GM10248 (cell line): ENCODE data around the gene RINT1.

Experiments used
- CTCF ChIA-PET: fragments of 300-600 bp; sonication (Branson Sonifier 250); formaldehyde crosslinking; extraction: SDS; loops from one replicate; lab custom pipeline; 2021; ENCODE audit warnings: antibody characterized with exemption; lab: Yijun Ruan, JAX
- POLR2A ChIA-PET: fragments of 350-650 bp; sonication (Branson Sonifier 250); formaldehyde crosslinking; extraction: SDS; loops from one replicate; lab custom pipeline; 2020; ENCODE audit warnings: antibody characterized with exemption; lab: Yijun Ruan, JAX
- DNase-seq: peaks from one replicate; pipeline ENCODE4 v3.0.0; 2012; ENCODE audit errors: extremely low spot score
- CTCF ChIP-seq: IDR thresholded peaks from 2 replicates; pipeline ENCODE4 v1.5.1; 2012; ENCODE audit warnings: mild to moderate bottlenecking, low read depth; ENCODE audit errors: extremely low read depth, missing control alignments, control extremely low read depth

Gene RINT1

GRCh38 chr7:105571891-105572290 is 39.9 kb downstream of the RINT1 start:
- no peak for TF ChIP-seq CTCF
- POLR2A ChIA-PET: no interaction called here
- CTCF ChIA-PET: interaction anchor here (1.6 kb wide), 1 partner anchor 40 kb away, joined by 4 read pairs; the partner anchor contains the start of gene RINT1
- no peak for DNase-seq

GRCh38 chr7:105577251-105577650 is 45.2 kb downstream of the RINT1 start:
- ChIA-PET POLR2A (no interaction called here), CTCF (interaction anchor here (0.6 kb wide), 1 partner anchor 754 kb away, joined by 3 read pairs; no protein-coding TSS in a partner anchor)
- no peak for TF ChIP-seq CTCF
- no peak for DNase-seq

DNA sequence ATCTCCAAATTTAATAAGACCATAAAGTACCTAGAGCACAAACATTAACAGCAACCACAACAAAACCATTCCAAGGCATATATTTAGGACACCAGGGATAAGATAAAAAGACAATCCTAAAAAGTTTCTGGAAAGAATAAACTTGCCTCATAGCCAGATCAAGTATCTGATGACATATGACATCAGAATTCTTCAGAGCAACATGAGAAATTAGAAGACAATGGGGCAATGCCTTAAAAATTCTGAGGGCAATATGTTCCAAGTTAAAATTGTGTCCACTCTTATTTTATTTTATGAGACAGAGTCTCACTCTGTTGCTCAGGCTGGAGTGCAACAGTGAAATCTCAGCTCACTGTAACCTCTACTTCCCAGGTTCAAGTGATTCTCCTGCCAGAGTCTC is 46.5 kb downstream of the RINT1 start:
- ChIA-PET POLR2A (no interaction called here), CTCF (interaction anchor here (1.9 kb wide), 2 partner anchors 10 to 13 kb away, joined by 6 to 7 read pairs; no protein-coding TSS in a partner anchor)
- TF ChIP-seq CTCF: no peak
- DNase-seq: no peak

DNA sequence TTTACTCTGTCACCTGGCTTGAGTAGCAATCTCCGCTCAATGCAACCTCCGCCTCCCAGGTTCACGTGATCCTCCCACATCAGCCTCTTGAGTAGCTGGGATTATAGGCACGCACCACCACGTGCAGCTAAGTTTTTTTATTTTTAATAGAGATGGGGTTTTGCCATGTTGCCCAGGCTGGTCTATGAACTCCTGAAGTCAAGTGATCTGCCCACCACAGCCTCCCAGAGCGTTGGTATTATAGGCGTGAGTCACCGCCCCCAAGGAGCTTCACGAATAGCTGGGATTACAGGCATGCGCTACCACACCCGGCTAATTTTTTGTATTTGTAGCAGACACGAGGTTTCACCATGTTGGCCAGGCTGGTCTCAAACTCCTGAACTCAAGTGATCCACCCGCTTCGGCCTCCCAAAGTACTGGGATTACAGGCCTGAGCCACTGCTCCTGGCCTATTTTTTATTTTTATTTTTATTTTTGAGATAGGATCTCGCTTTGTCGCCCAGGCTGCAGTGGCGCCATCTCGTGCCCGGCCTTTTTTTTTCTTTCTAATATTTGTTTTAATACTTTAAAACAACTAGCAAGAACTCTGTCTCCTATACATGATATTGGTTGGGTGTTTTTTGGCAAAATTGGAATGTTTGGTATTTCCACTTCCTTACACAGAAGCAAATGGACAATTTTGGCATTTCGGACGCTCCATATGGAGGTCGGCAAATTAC is 48.2 kb downstream of the RINT1 start:
- no peak for DNase-seq
- POLR2A ChIA-PET: no interaction called here
- TF ChIP-seq CTCF: no peak
- CTCF ChIA-PET: interaction anchor here (1.2 to 1.9 kb wide), 3 partner anchors 8 to 49 kb away, joined by 3 to 7 read pairs (median 6); no protein-coding TSS in a partner anchor

DNA sequence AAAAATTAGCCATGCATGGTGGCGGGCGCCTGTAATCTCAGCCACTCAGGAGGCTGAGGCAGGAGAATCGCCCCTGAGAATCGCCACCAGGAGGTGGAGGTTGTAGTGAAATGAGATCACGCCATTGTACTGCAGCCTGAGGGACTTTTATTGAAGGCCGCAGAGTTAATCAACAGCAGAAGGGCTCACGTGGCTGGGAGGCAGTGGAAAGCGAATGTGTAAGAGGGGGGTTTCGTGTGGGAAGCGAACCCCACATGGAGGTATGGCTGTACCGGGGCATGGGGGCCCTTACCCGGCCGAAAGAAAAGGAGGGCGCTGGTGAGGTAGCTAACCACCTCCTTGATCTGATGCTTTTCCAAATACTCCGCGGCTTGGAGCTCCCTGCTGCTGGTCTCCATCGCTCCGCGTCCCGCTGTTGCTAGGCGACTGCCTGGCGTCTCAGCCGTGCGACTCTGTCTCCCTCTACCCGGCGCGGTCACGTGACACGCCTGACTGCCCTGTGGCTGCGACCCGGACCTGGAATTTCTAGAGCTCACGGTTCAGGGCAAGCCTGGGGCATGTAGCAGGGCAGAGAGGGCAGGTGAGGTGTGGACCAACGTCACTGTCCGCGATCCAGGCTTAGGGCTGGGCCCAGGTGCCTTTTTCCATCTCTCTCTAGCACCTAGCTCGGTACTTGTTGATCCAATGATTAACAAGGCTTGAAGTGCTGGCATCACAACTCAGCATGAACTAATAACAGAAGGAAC is 49.2 kb downstream of the RINT1 start, which contains the start of gene EFCAB10:
TSS of gene EFCAB10 (minus strand) at position 428 of the 746 bp plus-strand sequence. CDS start at position 398, 30 bp downstream.
- TF ChIP-seq CTCF: no peak
- ChIA-PET POLR2A (no interaction called here), CTCF (interaction anchor here (0.9 to 1.5 kb wide), 3 partner anchors 11 to 76 kb away, joined by 3 to 4 read pairs (median 4); no protein-coding TSS in a partner anchor)
- peak; percentile 69 for DNase-seq

DNA sequence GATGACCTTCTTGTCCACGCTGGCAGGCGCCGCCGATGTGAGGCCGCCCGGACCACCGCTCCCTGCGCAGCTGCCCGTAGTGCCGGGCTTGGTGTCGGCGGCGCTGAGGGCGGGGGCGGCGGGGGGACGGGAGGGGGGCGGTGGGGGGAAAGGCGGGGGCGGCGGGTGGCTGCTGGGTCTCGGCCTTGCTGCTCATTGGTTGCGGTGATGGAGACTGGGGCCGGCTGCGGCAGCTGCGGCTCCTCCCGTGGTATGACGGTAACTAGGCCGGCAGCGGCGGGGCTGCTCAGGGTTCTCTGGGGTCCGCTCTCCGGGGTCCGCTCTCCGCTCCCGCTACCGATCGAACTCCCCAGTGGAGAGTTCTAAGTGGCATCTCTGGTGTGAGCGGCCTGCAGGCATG is 51.1 kb downstream of the RINT1 start:
- ChIA-PET POLR2A (no interaction called here), CTCF (no interaction called here)
- no peak for DNase-seq
- TF ChIP-seq CTCF: no peak
